Omental fat pad (tissue), 4 donors: ENCODE data around the gene NUDT1. TPM values are rescaled to one million over a fixed set of nuclear protein-coding genes. Genes with fewer than 3 reads are reported as not detected.

Experiments used
- ATAC-seq: fragments of 150-250 bp; one replicate; pipeline ENCODE4 v1.9.1; 2016; ENCODE audit warnings: mild to moderate bottlenecking, moderate library complexity; ENCODE audit not compliant: low FRiP score
- DNase-seq: peaks from one replicate; pipeline ENCODE4 v3.0.0-alpha.2; 2019; ENCODE audit warnings: low spot score
- total RNA-seq, 4 donors: library from RNA; depleted of rRNA; stranded (reverse); fragments of >200 nt; gene quantifications; one replicate each; pipeline ENCODE4 v1.1.0, GENCODE V29; 2016
- TF ChIP-seq, protein P1 (sequence below), 3 donors: fragments of 450-650 bp; IDR thresholded peaks; one replicate each; pipeline ENCODE4 v1.5.1; 2016 to 2017; ENCODE audit warnings: antibody characterized with exemption in 3 of 3, mild to moderate bottlenecking in 3 of 3, moderate library complexity in 2 of 3

The NUDT1 gene
- total RNA-seq, 4 donors from 2014 or later = 15.3 to 24.0 (median 16.8) TPM

DNA sequence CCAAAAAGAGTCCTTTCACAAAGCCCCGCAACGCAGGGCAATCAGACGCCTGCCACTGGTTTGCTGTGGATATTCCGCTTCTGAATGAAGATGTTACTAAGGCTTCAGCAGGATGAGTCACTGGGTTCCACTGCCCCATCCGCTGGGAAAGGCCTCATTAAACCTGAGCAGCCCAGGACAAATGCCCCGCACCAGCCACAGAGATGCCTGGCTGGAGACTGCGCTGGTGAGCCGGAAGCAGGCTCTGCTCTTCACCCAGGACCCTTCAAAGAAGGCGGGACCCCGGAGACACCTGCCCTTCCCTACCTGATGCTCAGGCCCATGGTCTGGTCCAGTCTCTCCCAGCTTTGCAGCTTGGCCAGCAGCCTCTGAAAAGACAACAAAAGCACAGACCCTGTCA lies 29.1 kb upstream of the NUDT1 start:
- ATAC-seq = no peak
- no peak for DNase-seq
- TF ChIP-seq, protein P1, sequence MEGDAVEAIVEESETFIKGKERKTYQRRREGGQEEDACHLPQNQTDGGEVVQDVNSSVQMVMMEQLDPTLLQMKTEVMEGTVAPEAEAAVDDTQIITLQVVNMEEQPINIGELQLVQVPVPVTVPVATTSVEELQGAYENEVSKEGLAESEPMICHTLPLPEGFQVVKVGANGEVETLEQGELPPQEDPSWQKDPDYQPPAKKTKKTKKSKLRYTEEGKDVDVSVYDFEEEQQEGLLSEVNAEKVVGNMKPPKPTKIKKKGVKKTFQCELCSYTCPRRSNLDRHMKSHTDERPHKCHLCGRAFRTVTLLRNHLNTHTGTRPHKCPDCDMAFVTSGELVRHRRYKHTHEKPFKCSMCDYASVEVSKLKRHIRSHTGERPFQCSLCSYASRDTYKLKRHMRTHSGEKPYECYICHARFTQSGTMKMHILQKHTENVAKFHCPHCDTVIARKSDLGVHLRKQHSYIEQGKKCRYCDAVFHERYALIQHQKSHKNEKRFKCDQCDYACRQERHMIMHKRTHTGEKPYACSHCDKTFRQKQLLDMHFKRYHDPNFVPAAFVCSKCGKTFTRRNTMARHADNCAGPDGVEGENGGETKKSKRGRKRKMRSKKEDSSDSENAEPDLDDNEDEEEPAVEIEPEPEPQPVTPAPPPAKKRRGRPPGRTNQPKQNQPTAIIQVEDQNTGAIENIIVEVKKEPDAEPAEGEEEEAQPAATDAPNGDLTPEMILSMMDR (IDR thresholded peaks at IDR 0.05) = no peak

DNA sequence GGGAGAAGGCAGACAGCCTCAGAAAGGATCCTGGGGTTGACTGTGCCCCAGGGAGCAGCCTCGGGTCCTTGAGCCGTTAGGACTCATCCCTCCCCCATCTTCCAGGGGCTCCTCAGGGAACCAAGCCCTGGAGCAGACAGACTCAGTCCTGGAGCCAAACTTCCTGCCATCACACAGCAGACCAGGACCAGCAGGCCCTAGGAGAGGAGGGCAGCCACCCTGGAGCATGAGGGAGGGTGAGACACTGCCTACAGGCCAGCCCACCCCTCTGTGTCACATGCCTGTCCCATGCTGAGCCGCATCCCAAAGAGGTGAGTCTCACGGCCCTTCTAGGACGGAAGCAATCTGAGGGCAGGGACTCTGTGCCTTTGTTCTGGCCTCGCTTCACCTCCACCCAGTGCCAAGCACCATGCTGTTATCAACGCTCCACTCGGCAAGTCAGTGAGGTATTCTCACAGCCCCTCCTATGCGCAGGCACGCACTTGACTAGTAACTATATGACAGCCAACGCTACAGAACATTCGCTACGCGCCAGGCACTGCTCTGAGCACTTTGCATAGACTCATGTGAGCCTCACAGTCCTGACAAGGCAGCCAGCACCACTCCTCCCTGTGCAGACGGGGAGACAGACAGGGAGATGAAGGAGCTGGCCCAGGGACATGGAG lies 28.3 kb upstream of the NUDT1 start:
- DNase-seq (no peak), ATAC-seq (no peak)
- TF ChIP-seq, protein P1 (IDR thresholded peaks at IDR 0.05) = no peak

DNA sequence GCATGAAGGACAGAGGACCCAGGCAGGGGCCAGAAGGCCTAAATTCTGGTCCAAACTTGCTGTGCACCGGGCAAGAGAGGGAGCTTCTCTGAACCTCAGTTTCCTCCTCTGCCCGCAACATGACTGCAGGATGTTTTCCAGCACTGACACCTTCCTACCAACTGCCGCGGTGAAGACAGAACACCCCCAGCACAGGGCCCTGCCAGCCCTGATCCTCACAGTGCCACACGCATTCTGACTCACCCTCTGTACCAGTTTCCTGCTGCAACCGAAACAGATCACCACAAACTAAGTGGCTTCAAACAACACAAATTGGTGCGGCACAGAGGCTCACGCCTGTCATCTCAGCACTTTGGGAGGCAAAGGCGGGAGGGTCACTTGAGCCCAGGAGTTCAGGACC lies 27.4 kb upstream of the NUDT1 start:
- no peak for ATAC-seq
- no peak for DNase-seq
- TF ChIP-seq, protein P1 (IDR thresholded peaks at IDR 0.05) = no peak

DNA sequence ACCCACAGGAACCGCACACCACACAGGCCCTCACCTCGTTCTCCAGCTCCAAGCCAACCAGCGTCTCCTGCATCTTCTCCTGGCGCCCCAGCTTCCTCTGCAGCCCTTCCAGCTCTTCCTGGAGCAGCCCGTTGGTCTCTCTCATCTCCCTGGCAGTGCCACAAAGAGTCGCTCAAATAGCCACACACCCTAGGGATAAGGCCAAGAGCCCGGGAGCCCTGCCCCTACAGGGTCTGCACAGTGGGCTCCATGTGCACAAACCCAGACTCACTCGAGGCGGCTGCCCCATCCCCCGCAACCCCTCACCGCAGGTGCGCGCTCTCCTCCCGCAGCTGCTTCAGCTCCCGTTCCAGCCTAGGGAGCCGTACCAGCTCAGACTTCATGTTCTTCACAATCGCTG lies 26.2 kb upstream of the NUDT1 start:
- no peak for ATAC-seq
- no peak for DNase-seq
- TF ChIP-seq, protein P1 (IDR thresholded peaks at IDR 0.05) = no peak

DNA sequence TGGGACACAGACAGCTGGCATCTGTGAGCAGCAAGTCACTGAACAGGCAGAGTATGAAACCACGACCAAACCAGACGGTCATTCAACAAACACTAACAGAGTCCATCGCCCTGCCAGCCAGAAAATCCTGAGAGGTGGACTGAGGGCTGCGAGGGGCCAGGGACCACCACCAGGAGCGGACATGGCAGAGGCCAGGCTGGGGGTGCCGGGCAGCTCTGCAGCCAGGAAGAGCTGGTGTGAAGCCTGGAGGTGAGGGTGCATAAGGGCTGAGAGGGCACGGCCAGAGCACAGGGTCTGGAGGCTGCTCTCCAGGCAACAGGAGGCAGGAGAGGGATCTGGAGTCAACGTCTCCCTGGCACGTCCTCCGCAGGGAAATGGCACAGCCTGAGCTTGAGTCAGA lies 24.8 kb upstream of the NUDT1 start:
- no peak for ATAC-seq
- TF ChIP-seq, protein P1 (IDR thresholded peaks at IDR 0.05) = no peak
- DNase-seq = no peak

DNA sequence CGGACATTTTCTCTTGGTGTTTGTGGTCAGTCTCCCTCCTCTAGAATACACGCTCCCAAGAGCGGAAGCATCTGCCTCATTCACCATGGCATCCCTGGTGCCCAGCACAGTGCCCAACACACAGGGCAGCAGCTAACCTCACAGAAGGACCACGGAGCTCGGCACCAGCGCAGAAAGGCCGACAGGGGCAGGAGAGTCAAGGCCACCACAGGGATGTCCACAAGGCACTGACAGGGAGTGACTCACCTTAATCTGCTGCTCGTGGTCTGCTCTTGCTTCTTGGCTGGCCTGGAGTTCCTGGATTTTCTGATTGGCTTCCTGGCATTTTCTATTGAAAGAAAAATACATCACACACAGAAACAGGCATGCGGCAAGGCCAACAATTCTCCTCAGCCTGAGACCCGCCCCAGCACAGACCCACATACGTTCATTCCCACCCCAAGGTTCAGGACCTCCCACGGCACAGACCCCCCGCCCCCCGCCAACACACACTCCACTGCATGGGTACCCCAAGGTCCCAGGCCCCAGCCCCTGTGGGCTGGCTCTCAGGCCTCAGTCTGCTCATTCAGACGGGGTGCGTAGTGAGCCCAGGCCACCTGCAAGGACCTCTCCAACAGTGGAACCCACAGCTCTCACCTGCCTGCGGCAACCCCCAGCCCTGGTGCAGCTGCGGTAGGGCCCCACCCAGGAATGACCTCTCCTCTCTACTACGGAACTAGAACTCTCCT lies 24.1 kb upstream of the NUDT1 start:
- no peak for DNase-seq
- ATAC-seq = no peak
- TF ChIP-seq, protein P1 (IDR thresholded peaks at IDR 0.05) = no peak

DNA sequence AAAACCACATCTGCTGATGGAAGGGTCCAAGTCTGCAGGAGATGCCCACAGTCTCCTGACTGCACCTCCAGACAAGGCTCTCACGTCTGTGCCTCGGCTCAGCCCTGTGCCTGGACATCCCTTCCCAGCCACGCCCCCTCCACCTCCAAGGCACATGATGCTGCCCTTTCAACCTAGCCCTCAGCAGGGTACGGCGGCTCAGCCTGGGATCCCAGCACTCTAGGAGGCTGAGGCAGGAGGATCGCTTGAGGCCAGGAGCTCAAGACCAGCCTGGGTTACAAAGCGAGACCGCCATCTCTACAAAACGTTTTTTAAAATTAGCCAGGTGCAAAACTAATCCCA lies 23.6 kb upstream of the NUDT1 start:
- ATAC-seq (no peak), DNase-seq (no peak)
- TF ChIP-seq, protein P1 (IDR thresholded peaks at IDR 0.05) = no peak
